HAP-1 (cell line): ENCODE results near the gene ATP10A.

ENCODE experiments used
- DNase-seq, 2 experiments: peaks; one replicate each; pipeline ENCODE4 v3.0.0-alpha.2; 2016 to 2020; ENCODE audit warnings: low spot score in 2 of 2
- H3K27me3 ChIP-seq: fragments of 250-450 bp; sonication (Bioruptor Pico); 2 replicates; pipeline ENCODE4 v1.5.1; 2020; ENCODE audit warnings: low read depth, mild to moderate bottlenecking, moderate library complexity
- H3K36me3 ChIP-seq: fragments of 250-450 bp; sonication (Bioruptor Pico); replicated peaks from 2 replicates; pipeline ENCODE4 v1.5.1; 2020; ENCODE audit warnings: mild to moderate bottlenecking
- H3K4me1 ChIP-seq: fragments of 250-450 bp; sonication (Bioruptor Pico); 2 replicates; pipeline ENCODE4 v1.5.1; 2020; ENCODE audit warnings: mild to moderate bottlenecking
- H3K4me3 ChIP-seq: fragments of 250-450 bp; sonication (Bioruptor Pico); 2 replicates; pipeline ENCODE4 v1.5.1; 2020; ENCODE audit warnings: mild to moderate bottlenecking, moderate library complexity
- H3K9me3 ChIP-seq: fragments of 250-450 bp; sonication (Bioruptor Pico); 2 replicates; pipeline ENCODE4 v1.5.1; 2020; ENCODE audit warnings: mild to moderate bottlenecking, moderate library complexity
- in situ Hi-C: fragments of 300-500 bp; cut with MboI; formaldehyde crosslinking; loops from 3 replicates; pipeline ENCODE4 v1.14.3; 2020; ENCODE audit warnings: low sequenced_read_pairs, inconsistent platforms, mixed read lengths

The ATP10A gene

DNA sequence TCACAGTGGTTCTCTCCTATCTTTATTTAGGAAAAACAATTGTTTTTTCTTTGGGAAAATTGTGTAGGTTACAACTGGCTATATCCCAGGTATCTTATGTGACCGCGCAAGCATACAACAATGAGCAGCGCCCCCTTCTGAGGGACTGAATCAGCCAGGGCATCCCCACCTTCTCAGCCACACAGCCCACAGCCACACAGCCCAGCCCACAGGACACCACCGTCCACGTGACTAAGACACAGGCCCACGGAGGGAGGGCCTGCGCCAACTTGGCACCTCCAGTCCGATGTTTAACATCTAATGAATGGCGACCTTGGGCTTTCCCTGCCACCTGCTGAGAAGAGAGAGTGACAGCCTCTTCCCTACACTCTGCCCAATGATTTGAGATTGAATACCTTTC, 68.1 kb downstream of the ATP10A start:
- DNase-seq = no peak
- Histone ChIP-seq H3K36me3 (no peaks in the 10 kb centered on the region), H3K4me3 (no peak overlapping the region), H3K9me3 (no peaks in the 10 kb centered on the region), H3K4me1 (peaks cover 8% of the 10 kb centered on the region), H3K27me3 (no peaks in the 10 kb centered on the region)
- in situ Hi-C loops = no loop called here

DNA sequence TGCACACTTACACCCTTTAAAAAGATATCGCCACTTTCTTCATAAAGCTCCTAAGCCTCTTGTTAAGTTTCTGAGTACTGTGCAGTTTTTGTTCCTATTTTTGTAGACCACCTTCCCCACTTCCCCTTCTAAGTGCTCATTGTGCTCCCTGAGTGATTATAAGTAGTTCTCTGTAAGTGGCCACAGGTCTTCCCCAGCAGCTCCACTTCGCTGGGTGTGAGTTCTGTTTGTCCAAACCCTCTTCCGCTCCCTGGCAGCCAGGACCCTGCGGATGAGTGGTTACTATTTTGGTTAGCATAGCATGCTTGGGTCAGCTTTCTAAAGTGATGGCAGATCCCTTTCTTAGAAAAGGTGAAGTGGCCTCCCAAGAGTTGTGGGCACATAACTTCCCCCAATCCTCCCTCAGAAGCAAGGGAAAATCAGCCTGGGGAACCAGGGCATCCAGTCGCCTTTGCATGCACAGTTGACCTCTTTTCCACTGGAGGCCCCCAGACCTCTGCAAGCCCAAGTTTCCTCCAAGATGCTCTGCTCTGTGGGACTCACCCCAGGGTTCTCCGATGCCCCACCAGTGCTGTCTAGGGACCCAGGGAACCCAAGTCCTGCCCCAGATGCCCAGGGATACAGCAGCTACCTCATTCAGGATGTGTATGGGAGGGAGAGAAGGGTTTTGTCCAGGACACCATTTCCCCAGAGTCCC, 69.6 kb downstream of the ATP10A start:
- in situ Hi-C loops = no loop called here
- DNase-seq = no peak
- Histone ChIP-seq H3K36me3 (no peaks in the 10 kb centered on the region), H3K27me3 (no peaks in the 10 kb centered on the region), H3K4me1 (peaks cover 3% of the 10 kb centered on the region; the same call in 1 of the 2 replicates), H3K4me3 (no peak overlapping the region), H3K9me3 (no peaks in the 10 kb centered on the region)

- DNase-seq = no peak
- H3K4me3 ChIP-seq = no peak overlapping the region
- no peaks in the 10 kb centered on the region for H3K4me1 ChIP-seq
- no peaks in the 10 kb centered on the region for H3K36me3 ChIP-seq
- no peaks in the 10 kb centered on the region for H3K27me3 ChIP-seq
- H3K9me3 ChIP-seq = no peaks in the 10 kb centered on the region
- in situ Hi-C loops = no loop called here
Measured at GRCh38 chr15:25792128-25792527, 71.0 kb downstream of the ATP10A start.

DNA sequence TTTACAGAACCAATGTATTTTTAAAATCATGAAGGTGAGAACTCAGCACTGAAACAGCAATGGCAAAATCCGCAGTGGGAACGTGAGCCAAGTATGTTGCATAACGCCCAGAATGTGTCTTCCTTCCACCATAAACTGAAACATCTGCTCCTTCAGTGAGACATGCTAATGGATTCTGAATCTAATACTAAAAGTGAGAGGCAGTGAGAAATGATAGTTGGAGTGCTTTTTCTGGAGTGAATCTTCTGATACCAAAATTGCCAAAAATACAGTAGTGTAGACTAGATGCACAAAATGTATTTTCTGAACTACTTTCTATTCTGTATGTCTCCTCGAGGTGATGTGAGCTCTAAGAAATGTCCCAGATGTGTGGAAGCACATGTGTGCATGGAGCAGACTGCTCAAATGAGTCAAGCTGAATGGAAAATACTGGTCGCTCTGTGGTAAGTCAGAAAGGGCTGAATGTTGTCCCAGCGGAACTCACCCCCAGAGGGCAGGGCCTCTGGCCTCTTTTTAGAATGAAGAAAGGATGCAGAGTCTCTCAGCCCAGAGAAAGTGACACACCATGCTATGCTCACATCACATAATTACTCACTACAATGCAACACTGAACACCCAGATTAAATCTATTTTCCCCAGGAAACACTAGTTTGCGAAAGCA, 73.0 kb downstream of the ATP10A start:
- Histone ChIP-seq H3K36me3 (no peaks in the 10 kb centered on the region), H3K4me1 (no peaks in the 10 kb centered on the region), H3K4me3 (no peak overlapping the region), H3K9me3 (no peaks in the 10 kb centered on the region), H3K27me3 (no peaks in the 10 kb centered on the region)
- no peak for DNase-seq
- in situ Hi-C loops = no loop called here

- H3K36me3 ChIP-seq = no peaks in the 10 kb centered on the region
- no peak overlapping the region for H3K4me3 ChIP-seq
- DNase-seq = no peak
- in situ Hi-C loops = no loop called here
- no peaks in the 10 kb centered on the region for H3K9me3 ChIP-seq
- no peaks in the 10 kb centered on the region for H3K27me3 ChIP-seq
- H3K4me1 ChIP-seq = no peaks in the 10 kb centered on the region
Measured at GRCh38 chr15:25789616-25789999, 73.5 kb downstream of the ATP10A start.

GRCh38 chr15:25789211-25789610, 73.9 kb downstream of the ATP10A start:
- no peak for DNase-seq
- Histone ChIP-seq H3K9me3 (no peaks in the 10 kb centered on the region), H3K4me3 (no peak overlapping the region), H3K4me1 (no peaks in the 10 kb centered on the region), H3K27me3 (no peaks in the 10 kb centered on the region), H3K36me3 (no peaks in the 10 kb centered on the region)
- in situ Hi-C loops = no loop called here

DNA sequence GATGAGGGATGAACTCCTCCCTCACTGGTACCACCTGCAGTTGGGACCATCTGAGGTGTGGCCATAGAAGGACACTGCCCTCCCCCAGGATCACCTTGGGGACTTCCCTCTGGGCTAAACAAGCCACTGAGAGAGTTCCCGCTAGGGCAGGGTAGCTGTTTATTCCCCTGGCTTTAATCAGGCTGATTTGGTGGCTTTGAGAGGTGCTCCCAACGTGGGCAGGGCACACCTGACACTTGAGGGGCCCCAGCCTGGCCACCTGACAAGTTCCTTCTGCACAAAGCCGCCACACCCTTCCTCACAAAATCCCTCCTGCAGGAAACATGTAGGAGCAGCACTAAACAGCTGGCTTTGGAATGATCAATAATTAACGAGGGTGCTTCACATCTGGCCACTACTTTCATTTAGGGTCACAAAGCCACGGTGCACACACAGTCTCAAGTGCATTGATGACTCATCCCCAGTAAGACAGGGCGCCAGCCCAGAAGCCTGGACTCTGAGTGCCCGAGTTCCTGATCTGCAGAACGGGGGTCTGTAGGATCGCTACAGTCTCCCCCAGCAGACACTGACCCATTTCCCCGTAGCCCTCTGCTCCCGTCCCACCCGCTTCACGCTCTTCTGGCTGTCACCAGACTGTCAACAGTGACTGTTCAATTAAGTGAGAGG, 75.1 kb downstream of the ATP10A start:
- Histone ChIP-seq H3K36me3 (no peaks in the 10 kb centered on the region), H3K27me3 (no peaks in the 10 kb centered on the region), H3K4me1 (no peaks in the 10 kb centered on the region), H3K9me3 (no peaks in the 10 kb centered on the region), H3K4me3 (no peak overlapping the region)
- no peak for DNase-seq
- in situ Hi-C loops = no loop called here

GRCh38 chr15:25787381-25787780, 75.7 kb downstream of the ATP10A start:
- H3K27me3 ChIP-seq = no peaks in the 10 kb centered on the region
- H3K36me3 ChIP-seq = no peaks in the 10 kb centered on the region
- in situ Hi-C loops = no loop called here
- no peak overlapping the region for H3K4me3 ChIP-seq
- H3K9me3 ChIP-seq = no peaks in the 10 kb centered on the region
- no peak for DNase-seq
- no peaks in the 10 kb centered on the region for H3K4me1 ChIP-seq

DNA sequence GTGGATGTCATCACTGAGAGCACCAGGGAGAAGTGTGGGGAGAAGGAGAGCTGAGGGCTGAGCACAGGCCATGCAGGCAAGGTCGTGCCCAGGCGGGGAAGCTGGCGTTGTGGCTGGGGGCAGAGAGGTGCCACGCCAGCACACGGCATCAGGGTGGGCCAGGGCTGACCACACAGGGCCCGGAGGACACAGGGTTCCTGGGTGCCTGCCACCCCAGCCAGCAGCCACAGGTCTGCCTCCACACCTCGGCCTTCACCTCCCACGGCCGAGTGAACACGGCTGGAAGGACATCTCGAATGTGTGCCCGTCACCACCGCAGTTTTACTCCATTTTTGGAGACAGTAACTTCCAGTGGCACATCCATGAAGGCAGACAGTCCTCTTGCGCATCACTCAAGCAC, 77.1 kb downstream of the ATP10A start:
- H3K36me3 ChIP-seq = no peaks in the 10 kb centered on the region; the same call in 1 of the 2 replicates
- no peak overlapping the region for H3K4me3 ChIP-seq
- H3K9me3 ChIP-seq = no peaks in the 10 kb centered on the region
- H3K27me3 ChIP-seq = no peaks in the 10 kb centered on the region
- H3K4me1 ChIP-seq = no peaks in the 10 kb centered on the region
- DNase-seq = no peak
- in situ Hi-C loops = no loop called here

DNA sequence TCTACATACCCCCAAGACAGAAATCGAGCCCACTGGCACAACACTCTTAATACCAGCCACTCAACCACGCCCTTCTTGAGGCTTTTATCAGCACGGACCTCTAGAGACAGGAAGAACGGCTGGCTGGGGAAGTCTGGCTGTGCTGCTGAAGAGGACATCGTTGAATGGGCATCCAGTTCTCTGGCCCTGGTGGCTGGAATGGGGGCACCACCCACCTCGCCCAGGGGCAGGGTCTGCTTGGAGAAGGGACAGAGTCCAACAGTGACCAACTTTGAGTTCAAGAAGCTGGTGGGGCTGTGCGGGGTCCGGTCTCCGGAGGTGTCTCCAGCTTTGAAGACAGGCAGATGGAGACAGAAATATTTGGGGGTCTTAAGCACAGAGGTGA, 77.5 kb downstream of the ATP10A start:
- Histone ChIP-seq H3K4me1 (no peaks in the 10 kb centered on the region), H3K4me3 (no peak overlapping the region), H3K27me3 (no peaks in the 10 kb centered on the region), H3K9me3 (no peaks in the 10 kb centered on the region), H3K36me3 (peaks cover 3% of the 10 kb centered on the region)
- DNase-seq = no peak
- in situ Hi-C loops = no loop called here

DNA sequence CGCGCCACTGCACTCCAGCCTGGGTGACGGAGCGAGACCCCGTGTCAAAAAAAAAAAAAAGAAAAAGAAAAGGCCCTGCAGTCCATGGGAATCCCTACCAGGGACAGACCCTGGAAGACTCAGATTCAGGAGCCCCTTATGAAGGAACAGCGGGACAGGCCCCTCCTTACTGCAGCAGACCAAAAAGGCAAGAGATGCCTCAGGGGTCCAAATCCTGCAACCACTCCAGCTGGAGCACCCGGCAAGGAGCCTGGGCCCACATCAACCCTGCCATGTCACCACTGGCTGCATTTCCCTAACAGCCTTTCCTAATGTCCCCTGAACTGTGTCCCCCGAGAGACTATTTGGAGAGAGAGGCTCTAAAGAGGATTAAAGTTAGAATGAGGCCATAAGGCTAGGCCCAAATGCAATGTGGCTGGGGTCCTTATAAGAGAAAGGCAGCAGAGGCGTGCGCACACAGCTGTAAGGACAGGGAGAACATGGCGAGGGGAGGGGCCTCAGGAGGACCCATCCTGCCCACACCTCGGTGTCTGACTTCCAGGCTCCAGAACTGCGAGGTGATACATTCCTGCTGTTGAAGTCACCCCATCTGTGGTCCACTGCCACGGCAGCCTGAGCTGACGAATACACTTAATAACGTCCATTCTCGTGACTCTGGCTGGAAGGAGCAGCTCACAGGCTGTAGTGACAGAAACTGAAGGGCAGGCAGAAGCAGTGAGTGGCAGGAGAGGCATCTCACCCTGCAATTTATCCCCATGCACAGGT, 78.1 kb downstream of the ATP10A start:
- Histone ChIP-seq H3K36me3 (peaks cover 7% of the 10 kb centered on the region), H3K4me3 (no peak overlapping the region), H3K4me1 (no peaks in the 10 kb centered on the region), H3K27me3 (no peaks in the 10 kb centered on the region), H3K9me3 (no peaks in the 10 kb centered on the region)
- in situ Hi-C loops = no loop called here
- DNase-seq = no peak

DNA sequence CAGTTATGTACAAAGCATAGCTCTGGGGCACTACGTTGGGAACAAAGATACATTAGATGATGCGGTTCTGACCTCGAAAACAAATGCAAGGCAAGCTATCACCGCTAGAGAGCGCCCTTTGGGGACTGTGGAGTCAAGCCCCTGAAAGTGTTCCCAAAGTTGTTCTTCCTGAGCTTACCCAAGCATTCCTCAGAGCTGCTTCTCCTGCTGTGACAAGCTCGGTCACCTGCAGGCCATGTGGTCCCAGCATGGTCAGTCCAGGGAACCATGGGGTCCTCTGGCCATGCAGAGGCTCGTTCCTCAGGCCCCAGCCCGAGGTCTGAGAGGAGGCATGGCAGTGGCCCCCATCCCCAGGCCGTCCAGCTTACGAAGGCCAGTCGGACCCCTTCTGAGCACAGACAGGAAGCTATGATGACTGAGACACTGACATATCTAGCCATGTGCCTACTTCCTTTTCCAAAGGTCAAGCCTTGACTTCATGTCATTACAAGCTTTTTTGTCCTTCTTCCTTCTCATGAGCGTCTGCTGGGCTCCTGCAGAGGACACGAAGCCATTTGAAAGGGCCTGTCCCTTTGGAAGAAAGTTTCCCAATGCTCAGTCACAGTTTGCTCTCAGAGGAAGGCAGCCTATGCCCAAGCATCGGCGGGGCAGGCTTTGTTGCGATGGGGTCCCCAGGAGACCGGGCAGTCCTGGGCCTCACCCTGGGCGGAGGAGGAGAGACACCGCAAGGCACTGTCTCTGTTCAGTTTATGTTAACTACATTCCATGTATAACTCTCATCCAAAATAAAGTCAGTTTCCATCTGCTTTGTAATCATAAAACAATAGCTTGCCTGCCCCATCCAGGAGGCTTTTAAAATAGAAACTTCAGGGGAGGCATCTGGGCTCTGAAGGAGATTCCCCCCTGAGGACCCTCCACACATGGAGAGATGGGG, 79.3 kb downstream of the ATP10A start:
- H3K36me3 ChIP-seq = peaks cover 7% of the 10 kb centered on the region
- DNase-seq = peak; percentile 53 to 86
- in situ Hi-C loops = no loop called here
- H3K4me1 ChIP-seq = no peaks in the 10 kb centered on the region
- no peak overlapping the region for H3K4me3 ChIP-seq
- no peaks in the 10 kb centered on the region for H3K27me3 ChIP-seq
- H3K9me3 ChIP-seq = no peaks in the 10 kb centered on the region

DNA sequence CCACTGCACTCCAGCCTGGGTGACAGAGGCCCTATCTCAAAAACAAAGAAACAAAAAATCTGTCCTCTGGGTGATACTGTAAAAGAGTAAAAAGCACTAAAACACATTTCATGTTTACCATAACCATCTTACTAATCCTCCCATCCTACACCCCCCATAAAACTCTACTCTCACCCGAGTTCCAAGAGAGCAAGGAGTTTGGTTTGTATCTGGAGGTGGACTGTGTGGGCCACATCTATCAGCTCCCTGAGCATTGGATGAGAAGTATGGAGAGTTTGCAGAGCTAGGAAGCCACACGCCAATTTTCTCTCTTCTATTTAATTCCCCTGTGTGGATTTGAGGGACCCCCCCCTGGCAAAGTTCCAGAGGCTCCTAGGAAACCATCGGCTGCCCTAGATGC, 80.0 kb downstream of the ATP10A start:
- Histone ChIP-seq H3K9me3 (no peaks in the 10 kb centered on the region), H3K27me3 (no peaks in the 10 kb centered on the region), H3K4me1 (no peaks in the 10 kb centered on the region), H3K36me3 (peaks cover 7% of the 10 kb centered on the region), H3K4me3 (no peak overlapping the region)
- DNase-seq = no peak
- in situ Hi-C loops = no loop called here
